ENCODE results near the gene CDON.
A peak's percentile ranks its signal among the peaks of the same experiment; 100 is the strongest.

The CDON gene

DNA sequence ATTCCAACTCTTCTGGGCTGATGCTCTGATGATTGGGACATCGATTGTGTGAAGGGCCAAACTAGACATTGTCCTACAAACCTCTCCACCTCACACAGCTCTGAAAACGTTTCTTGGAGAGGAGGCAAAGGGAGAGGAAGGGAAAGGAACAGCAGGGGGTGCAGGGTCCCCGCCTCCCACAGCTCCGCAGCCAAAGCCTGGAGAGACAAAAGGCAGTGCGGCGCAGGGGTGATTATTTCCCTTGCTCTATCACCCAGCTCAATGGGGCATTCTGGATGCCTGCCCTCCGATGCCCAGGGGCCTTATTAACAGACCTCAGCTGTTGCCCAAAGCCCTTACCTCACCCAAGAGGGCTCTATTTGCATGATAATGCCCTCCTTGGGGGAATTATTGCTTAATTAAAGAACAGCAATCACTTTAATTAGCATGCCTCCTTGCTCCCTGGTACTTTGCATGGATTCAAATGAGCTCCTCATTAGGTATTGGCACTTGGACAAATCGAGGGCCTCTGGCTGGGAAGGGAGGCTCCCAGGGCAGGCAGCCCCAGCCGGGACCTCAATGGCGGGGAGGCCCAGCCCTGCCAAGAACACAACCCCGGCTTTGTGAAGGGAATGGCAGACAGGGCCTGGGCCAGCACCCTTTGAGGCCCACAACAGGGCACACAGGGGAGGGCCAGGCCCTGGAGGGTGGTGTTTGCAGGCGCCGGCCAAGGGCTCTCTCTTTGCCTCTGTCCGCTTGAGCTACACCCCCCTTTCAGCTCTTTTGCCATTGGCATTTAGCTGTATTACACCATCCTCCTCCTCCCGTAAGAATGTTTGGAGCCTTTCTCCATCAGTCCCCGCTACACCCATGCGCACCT lies 19.8 kb upstream of the CDON start:
- DNase-seq = no peak

DNA sequence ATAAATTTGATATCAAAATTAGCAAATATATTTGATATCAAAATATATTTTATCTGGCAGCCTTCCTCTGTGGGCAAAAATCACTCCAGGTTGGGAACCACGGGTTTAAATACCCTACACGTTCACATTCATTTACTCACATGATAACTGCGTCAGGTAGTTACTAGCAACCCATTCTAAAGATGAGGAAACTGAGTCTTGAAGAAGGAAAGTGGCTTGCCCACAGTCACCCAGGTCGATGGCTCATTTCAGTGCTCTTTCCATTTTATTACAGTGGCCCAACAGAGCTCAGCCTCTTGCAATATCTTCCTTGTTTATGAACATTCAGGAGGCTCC lies 19.2 kb upstream of the CDON start:
- no peak for DNase-seq

DNA sequence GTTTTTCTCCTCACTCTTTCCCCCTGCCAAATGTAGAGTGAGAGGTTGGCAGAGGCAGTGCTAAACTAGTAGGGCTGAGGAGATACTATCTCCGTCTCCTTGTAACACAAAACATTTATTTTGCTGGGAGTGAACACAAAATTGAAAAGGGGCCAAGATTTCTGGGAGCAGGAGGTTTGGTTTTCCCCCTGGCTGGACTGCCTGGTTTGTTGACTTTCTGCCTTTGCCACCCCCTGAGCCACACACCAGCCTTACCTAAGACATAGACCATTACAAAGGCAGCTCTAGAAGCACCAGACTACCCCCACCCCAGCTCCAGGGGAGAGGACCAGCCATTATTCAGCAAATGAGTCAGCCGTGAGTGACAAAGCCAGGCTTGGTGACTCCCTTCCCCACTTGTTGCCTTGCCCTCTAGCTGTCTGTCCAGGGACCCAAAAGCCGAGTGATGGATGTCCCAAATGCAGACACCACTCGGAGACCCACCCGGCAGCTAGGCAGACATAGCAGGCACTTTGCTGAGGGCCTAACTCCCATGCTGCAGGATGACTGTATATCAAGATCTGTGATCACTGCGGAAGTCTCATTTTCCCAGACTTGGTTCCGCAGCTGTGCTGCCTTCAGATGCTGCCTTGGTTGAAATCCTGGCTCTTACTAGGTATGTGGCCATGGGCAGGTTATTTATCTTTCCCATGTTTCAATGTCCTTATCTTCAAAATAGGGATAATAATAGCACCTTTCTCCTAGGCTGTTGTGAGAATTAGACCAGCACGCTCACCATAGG lies 17.7 kb upstream of the CDON start:
- DNase-seq = no peak

DNA sequence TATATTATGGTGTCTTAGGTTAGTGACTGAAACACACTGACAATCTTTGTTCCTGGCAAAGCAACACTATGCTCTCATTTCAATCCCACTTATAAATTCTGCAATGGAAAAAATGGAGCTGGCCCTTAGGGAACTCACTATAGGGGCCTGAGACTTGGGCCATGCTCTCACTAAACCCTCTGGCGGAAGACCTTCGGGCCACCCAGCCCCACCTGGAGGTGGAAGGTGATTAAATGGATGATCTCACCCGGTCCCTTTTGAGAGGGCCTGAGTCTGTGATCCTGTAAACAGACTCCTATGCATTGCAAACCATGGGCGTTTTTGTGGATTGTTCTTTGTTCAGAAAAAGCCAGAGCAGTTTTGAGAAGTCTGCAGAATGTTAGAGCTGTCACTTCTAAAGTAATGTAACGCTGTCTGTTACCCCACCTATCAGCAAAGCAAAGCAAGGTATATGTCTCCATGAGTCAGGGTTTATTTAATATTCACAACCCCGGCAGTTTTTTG lies 17.0 kb upstream of the CDON start:
- no peak for DNase-seq

DNA sequence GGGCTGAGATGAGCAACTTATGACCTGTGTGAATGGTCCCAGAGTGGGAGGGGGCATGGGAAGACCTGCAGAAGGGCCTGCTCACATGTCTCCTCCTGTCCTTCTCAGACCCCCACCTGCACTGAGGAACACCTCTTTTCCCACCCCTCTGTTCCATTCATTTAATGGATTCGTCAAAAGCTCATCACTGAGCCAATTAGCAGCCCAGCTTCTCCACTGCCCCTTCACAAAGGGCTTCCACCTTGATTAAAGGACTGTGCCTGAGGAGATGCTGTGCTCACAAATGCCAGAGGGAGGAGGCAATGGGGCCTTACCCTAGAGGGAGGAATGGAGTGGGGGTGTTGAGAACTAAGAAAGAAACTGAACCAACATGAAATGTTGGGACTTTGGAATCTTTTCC lies 14.0 kb upstream of the CDON start:
- no peak for DNase-seq

DNA sequence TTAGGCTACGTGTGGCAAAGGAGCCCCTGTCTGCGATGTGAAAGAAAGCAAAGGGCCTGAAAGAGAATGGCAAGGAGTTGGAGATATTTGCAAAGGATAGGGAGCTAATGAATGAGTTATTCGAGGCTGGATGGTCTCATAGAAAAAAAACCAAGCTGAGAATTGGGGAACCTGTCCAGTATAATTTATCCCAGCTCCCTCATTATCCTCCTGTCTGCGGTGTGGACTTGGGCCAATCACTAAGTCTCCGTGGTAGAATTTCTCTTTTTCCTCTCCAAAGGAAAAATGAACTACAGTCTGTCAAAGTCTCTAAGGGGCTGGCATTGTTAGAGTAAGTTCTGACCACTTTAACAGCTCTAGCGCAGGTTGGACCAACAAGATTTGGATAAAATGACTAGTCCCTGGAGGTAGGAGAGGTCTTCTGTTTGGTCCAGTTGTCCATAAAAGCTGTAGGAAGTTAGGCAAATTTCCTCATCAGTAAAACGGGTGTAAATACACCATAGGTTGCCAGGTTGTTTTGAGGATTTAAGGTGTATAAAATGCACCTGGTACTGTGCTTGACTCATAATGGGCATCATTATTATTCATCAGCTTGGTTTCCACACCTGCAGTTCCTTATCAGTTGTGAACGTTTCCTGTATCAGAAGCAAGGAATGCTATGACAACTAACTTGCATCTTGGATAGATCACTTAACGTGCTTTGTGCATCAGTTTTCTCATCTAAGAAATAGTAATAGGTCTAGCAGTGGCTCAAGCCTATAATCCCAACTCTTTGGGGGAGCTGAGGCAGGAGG lies 10.3 kb upstream of the CDON start:
- DNase-seq = no peak

DNA sequence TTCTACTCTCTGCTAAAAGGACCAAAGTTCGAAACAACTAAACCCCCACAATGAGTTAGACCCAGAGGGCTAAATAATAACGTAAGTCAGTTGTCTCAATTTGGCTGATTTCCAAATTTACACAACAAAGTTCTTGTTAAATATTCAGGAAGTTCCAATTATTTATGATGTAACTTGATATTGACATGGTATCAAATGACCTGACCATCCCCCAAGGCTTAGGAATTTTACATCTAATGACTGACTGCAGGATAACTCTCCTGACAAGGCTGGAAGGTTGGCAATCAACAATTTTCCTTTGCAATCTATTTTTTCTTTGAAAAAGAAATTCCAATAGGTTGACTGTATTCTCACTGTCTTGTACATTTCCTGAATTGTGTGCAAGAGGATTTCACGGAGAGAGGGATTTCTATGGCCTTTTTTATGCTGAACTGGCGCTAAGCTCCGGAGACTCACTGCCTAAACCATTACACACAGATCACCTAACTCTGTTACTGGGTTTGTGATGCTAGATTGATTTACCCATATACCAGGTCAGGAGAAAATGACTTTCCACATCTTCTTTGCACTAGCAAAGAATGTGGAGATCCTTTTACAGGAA lies 9.6 kb upstream of the CDON start:
- no peak for DNase-seq

DNA sequence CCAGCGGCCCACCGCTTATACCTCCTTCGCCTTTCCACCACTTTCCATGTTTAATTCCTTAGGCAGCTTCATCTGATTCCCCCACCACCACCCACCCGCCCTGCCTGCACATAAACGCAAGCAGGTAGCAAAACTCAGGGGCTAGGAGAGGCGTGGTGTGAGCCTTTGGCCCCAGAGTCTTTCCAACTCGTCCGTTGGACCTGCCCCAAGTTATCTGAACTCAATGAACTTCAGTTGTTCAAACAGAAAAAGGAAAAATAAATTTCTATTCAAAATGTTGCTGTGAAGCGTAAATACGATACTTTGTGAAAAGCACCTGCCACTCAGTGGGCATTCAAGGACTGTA lies 814 bp upstream of the CDON start:
- no peak for DNase-seq

DNA sequence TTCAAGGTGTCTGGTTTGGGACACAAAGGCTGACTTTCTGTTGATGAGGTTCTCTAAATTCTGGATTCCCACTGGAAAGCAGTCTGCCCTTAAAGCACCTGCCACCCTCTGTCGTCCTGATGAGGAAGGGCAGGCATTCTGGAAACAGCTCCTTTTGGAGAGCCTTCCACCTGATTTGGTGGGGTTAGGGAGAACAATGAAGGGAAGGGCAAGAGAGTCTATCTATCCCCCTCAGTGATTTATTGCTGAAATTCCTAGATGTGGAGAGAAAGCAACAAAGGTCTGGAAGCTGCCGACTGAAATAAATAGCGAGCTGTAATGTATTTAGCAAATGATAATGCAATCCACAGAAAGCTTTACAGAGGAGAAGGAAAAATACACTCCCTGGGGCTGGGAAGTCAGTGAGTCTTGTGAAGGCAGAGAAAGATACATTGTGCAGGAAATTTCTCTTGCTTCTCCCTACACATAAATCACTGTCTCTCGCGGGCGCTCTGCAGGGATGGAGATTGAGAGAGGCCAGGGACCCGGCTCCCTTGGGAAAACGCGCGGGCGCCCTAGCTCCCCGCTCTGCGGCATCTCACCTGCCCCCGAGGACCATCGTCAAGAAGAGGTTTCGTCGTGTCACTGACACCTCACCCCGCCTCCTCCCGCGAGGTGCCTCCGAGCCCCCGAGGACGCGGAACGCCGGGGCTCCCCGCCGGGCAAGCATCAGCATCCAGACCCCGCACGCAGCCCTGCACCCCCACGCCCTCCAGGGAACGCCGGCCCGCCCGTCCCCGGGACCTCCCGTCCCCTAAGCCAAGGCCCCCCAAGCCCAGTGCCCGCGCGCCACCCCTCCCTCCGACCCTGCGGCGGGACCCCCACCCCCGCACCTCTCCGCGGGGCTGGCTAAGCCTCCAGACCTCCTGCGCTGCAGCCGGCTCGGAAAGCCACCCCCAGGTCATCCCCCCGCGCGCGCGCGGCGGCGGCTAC lies 673 bp downstream of the CDON start:
- peak; percentile 54 for DNase-seq

DNA sequence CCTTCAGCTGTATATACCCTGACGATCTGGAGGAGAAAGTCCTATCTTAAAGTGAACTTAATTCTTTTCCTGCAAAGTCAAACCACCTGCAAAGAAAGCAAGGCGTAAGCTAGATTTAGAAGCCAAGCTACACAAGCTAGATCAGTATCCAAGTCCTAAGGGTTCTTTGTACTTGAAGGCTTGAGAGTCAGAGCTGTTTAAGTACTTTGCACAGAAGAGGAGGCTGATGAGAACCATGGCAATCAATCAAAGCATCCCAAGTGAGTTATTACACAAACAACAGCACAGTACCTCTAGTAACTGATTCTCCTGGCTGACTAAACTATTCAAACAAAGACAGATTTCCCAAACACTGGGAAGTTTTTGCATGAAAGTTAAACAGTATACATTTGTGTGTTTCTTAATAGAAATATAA lies 1.9 kb downstream of the CDON start:
- DNase-seq = no peak

DNA sequence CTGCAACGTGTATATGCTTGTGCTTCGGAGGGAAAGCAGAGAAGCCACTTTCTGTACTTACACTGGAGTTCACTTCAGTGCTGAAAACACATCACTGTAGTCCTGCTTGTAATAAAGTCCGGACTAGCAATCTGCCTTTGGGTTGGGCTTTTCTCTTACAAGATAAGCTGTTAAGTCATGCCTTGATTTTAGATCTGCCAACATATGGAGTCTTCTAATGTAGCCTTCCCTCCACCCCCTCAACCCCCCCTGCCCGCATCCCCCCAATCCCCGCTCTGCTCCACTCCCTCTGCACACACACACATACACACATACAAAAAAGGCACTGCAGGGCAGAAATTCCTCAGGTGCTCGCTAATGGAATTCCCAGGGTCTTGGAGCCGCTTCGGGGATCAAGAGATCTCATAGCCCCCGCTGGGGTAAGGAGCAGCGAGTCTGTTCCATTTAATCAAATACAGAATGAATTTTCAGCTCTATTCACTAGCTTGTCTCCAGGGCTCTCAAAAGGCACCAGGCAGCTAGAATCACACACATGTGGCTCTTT lies 3.4 kb downstream of the CDON start:
- DNase-seq = no peak

DNA sequence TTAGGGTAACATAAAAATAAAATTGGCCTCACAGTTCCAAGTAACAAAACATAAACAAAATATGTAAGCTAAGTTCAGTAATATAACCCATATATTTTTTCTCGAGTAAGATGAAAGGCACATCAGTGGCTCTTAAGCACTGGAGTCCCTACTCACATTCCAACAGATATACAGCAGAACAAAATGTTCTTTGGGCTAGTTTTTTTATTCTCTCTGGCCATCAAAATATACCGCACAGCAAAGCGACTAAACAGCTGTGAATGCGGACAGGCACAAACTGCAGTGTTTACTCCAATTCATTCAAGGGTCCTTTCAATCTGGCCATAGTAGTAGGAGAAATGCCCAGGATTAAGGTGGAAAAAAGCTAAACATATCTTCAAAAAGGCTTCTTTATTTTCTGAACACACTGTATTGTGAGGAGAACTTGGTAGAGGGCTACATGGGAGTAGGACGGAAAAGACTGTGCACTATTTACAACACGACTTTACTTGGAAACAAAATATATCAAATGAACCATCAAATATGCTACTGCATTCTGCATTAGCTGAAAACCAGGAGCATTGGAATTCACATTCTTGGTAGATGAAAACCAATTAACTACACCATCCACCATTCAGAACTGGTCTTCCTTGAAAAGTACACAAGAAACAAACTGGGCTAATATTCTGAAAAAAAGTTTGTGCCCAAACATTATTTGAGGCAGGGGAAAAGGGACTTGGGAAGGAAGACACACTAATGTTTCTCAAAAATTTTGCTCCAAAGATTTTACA lies 4.4 kb downstream of the CDON start:
- DNase-seq = no peak

DNA sequence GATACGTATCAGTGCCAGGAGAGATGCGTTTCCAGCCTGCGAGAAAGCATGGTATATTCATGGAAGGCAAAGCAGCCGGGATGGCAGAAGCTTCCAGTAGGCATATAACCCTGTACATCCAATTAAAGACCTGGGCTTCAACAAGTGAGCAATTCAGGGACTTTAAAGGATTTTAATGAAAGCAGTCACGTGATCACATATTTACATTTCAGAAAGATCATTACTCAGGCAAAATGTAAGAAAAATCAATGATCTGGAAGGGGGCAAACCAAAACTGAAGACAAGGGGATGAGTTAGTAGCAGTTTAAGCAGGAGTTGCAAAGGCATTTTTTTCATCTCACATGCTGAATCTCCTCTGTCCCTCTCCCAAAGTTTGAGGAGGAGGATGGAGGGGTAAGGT lies 7.8 kb downstream of the CDON start:
- no peak for DNase-seq

DNA sequence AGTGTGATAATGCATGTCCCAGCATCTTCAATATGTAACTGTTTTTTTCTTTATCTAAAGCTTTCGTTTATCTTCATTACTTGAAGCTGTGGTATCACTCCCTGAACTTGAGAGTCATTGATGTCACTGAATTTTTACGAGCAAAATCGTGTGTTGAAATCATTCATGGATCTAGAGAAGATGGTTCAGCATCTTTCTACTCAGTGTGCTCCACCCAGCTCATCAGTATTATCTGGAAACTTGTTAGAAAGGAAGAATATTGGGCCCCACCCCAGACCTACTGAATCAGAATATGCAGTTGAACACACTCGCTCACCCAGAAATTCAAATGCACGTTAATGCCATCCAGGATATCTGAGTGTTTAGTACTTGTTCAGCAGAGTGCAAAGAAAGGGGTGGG lies 8.3 kb downstream of the CDON start:
- no peak for DNase-seq

DNA sequence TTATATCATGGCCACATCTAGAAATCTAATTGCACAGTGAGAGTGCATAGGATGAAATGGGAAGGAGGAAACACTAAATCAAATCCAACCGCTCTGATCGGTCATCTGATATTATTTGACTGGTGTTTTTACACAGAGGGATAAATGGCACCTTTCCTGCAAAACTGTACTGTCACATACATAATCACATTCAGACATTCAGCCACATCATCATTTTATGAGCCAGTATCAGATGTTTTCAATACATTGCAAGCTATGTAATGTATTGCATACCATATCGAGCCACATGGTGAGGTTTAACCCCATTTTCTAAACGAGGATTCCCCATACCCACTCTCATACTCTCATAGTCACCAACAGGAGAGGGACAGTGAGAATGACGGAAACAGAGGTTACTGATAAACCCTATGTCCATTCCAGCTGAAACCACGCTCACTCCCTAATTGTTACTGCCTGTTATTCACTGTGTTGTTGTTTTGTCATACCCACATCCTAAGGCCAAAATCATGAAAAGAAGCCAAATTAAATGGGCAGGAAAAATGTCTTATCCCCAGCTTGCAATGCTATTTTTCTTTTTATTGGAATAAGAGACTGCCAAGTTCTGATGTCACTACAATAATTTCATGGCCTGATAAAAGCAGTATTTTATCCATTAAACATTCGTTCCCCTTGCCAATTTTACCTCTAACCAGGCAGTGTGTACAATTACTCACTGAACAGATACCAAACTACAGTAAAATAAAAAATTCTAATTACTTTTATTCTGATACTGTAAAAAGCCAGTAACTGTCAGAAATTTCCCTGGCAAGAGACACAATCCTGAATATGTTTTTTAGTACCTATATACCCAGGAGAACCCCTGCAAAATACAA lies 9.0 kb downstream of the CDON start:
- no peak for DNase-seq

DNA sequence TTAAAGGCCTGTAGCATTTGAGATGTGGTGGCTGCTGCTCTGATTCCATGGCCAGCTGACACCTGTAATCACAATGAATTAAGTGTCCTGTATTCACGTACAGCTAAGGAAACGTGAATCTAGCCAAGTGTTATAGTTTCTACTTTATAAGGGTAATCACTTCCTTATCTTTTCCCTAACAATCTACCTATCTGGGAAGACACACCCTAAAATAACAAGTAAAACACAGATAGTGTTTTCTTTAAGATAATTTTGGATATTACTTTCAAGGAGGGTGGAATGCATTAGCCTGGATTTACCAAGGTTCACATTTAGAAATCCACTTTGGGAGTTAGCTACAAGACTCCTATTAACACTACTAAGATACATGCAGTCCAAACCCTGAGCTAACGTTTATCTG lies 11.5 kb downstream of the CDON start:
- DNase-seq = no peak

DNA sequence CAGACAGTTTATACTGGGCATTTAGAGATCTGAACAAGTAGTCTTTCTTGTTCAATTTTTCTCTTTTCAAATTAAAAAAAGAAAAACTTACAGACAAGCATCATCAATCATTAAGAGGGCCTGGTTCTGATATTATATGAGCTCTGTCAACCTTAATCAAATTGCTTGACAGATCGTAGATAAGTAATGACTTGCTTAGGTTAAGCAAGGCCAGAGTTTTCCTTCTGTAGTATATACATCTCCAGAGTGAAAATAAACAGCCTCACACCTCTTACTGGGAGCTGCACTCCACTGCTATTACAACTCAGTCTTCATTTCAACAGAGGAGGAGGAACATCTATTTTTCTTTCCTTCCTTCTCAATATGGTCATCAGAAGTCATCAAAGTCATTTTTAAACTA lies 13.5 kb downstream of the CDON start:
- DNase-seq = no peak

DNA sequence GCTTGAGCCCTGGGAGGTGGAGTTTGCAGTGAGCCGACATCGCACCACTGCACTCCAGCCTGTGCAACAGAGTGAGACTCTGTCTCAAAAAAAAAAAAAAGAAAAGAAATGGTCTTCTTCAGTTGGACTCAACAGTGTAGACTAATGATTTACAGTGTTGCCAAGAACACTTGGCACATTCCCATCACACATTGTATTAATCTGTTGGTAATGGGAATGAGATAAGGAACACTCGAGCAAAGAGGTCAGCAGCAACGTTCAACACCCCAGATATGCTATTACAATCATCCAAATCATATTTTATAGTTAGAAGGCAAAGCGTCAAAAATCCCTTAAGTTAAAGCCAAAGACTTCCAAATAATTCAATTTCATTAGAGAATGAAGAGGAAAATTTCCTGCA lies 14.5 kb downstream of the CDON start:
- no peak for DNase-seq

DNA sequence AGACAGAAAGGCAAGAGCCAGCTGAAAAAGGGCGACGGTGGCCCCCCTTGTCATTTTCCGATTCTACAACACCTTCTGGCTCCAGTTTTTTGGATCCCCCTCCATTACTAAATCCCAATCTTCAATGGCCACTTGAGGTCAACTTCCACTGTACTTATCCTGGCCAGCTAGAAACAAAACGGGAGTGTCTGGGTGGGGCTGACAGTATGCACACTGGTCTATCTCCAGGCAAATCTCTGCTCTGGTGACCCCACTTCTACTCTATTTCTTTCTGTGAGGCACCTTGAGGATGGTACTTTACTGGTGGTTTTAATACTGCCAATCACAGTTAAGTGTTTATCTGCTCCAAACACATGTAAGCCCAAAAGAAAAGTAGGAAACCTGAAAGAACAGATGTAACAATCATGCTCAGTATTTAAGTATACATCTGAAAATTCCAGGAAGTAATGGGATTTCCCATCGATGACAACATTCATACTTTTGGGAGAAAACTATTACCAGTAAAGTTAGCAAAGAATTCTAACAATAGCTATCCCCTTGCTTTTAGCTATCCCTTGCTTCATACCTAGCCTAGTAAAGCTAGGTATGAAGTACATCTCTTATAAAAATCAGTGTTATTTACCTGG lies 16.0 kb downstream of the CDON start:
- DNase-seq = no peak

Data from stimulated activated CD8-positive, alpha-beta memory T cell treated with anti-CD3 and anti-CD28 coated beads, Interleukin-4, amount 100 ng/mL, for 48 hours (primary cell).